ENCODE data around the gene UGGT1. TPM values are rescaled to one million over a fixed set of nuclear protein-coding genes. Genes with fewer than 3 reads are reported as not detected.
"Not testable (repeated sequence)": the region's sequence is repeated elsewhere in the genome, so short reads cannot be mapped to it uniquely, and the experiment has no call there.

UGGT1 gene
- total RNA-seq, 1 donor: 108 TPM

DNA sequence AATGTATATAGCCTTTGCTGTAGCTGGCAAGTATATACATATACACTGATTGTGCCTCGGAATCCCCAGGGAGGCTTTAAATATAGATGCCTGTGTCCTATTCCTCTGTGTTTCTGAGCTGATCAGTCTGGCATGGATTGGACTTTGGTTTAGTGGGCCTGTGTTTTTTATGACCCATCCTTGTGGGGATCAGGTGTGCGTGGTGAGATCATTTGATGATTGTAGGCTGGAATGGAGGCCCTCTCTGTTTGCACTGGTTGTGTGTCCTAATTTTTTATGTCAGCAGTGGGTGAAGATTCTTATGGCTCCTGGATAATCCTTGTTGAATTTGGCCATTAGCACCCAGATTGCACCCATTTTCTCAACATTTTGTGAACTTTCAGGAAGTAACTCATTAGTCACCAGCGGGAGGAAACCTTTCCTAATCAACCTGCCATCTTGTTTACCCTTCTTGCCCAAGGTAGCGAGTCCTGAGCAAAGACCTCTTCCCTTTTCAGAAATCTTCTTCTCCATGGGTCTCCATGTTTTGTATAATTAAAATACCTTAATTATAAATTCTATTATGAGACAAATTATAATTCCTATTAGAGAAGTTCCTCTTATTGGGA lies 75.8 kb downstream of the UGGT1 start:
- TF ChIP-seq CTCF (IDR thresholded peaks at IDR 0.05; ENCODE audit: insufficient read depth, low read length): no peak
- H3K4me3 ChIP-seq (ENCODE audit: low read depth, low read length): no peak overlapping the region
- no peak for DNase-seq (ENCODE audit: low read depth)

- TF ChIP-seq CTCF (IDR thresholded peaks at IDR 0.05; ENCODE audit: insufficient read depth, low read length): no peak
- no peak overlapping the region for H3K4me3 ChIP-seq (ENCODE audit: low read depth, low read length)
- DNase-seq (ENCODE audit: low read depth): no peak
These were observed 78.1 kb downstream of the UGGT1 start for GRCh38 chr2:128169094-128169493.

DNA sequence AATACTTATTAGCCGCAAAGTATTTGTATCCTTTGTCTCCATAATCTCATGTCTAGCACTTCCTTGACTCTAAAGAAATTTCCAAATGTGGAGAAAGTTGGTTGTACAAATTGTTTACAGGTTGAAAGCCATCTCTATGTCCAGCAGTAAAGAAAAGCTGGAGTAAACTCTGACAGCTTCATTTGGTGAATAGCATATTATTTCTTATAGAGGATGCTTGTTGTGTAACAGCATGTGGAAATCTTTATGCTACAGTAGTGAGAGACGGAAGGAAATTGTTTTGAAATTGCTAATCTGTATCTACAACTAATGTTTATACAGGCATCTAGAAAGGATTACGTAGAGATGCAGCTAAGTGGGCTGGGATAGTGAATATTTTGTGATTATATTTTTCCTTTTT lies 78.5 kb downstream of the UGGT1 start:
- DNase-seq (ENCODE audit: low read depth): peak; percentile 36
- no peak overlapping the region for H3K4me3 ChIP-seq (ENCODE audit: low read depth, low read length)
- no peak for TF ChIP-seq CTCF (IDR thresholded peaks at IDR 0.05; ENCODE audit: insufficient read depth, low read length)

DNA sequence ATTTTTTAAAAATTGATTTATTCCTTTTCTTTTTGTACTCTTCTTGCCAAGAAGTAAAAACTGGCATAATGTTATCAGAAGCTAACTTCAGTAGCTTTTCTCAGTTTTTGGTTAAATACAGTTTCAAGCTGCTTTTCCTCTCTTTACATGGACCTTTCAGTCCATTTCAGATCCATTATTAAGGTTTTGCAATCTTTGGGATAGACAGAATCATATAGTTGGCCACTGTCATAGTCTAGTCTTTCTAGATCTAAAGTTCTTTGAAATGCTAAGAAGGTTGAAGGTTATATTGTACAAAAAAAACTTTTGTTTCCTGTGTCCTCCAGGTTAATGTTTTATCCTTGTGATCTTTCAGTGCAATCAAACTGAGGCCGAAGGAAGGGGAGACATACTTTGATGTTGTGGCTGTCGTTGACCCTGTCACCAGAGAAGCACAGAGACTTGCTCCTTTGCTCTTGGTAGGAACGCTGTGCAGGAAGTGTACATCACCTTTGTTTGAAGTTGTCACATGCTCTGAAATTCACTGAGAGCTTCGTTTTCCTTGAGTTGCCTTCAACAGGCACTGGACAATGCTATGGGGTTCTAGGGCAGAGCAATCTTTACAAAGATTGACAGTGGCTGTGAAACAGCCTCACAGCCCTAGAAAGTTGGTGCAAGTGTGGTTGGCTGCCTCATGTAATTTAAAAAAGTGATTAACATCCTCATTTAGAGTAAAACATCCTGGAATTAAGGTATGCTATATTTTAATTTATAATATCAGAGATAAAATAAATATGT lies 79.1 kb downstream of the UGGT1 start:
- no peak overlapping the region for H3K4me3 ChIP-seq (ENCODE audit: low read depth, low read length)
- TF ChIP-seq CTCF (IDR thresholded peaks at IDR 0.05; ENCODE audit: insufficient read depth, low read length): no peak
- no peak for DNase-seq (ENCODE audit: low read depth)

GRCh38 chr2:128170776-128171175 lies 79.8 kb downstream of the UGGT1 start:
- DNase-seq (ENCODE audit: low read depth): no peak
- H3K4me3 ChIP-seq (ENCODE audit: low read depth, low read length): no peak overlapping the region
- no peak for TF ChIP-seq CTCF (IDR thresholded peaks at IDR 0.05; ENCODE audit: insufficient read depth, low read length)

DNA sequence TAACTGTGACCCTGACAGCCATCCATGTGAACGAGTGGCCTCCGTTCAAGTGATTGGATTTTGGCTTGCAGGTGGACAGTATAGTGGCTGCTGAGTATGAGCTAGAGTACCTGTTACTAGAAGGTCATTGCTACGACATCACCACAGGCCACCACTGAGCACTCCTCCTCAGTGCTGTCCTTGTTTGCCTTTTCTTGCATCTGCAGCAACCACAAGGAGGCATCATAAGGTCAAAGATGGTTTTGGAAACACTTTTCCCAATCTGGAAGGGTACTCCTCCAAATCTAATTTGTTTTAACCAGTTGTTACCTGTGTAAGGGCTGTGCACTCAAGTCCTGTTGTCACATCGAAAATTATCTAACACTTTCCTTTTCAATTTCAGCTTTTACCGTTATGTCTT lies 81.2 kb downstream of the UGGT1 start:
- TF ChIP-seq CTCF (IDR thresholded peaks at IDR 0.05; ENCODE audit: insufficient read depth, low read length): peak; percentile 26
- no peak for DNase-seq (ENCODE audit: low read depth)
- H3K4me3 ChIP-seq (ENCODE audit: low read depth, low read length): no peak overlapping the region

DNA sequence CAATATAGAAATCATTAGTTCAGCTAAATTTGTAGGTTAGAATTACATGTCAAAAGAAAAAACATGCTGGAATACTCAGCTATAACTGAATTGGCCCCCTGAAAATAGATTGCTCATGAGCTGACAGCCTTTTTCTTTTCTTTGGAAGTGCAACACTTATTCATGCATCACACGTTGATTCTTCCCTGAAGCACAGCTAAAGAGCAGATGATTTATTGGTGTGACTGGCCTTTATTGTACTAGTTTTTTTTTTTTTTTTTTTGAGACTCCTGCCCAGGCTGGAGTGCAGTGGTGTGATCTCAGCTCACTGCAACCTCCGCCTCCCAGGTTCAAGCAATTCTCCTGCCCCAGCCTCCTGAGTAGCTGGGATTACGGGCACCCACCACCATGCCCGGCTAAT lies 83.1 kb downstream of the UGGT1 start:
- DNase-seq (ENCODE audit: low read depth); H3K4me3 ChIP-seq (ENCODE audit: low read depth, low read length): not testable (repeated sequence)

All from fibroblast of the aortic adventitia (primary cell).